Vagina (tissue), 2 donors: ENCODE measurements around the gene SLC2A9. TPM values are rescaled to one million over a fixed set of nuclear protein-coding genes. Genes with fewer than 3 reads are reported as not detected.

ENCODE experiments used
- DNase-seq, 2 donors: peaks; one replicate each; pipeline ENCODE4 v3.0.0-alpha.2; 2017; ENCODE audit errors: extremely low spot score in 2 of 2
- H3K27ac ChIP-seq: fragments of 200-600 bp; sonication (generic); one replicate; pipeline ENCODE4 v1.5.1; 2019
- H3K27me3 ChIP-seq: fragments of 200-600 bp; sonication (generic); one replicate; pipeline ENCODE4 v1.5.1; 2019
- H3K36me3 ChIP-seq, 2 donors: fragments of 200-600 bp; sonication (generic); one replicate each; pipeline ENCODE4 v1.5.1; 2017 to 2019
- H3K4me1 ChIP-seq: fragments of 200-600 bp; sonication (generic); one replicate; pipeline ENCODE4 v1.5.1; 2019
- H3K4me3 ChIP-seq, 2 donors: fragments of 200-600 bp; sonication (generic); 1 replicate in 1 of 2; 2 replicates in 1 of 2; pipeline ENCODE4 v1.5.1; 2016 to 2019
- H3K9me3 ChIP-seq: fragments of 200-600 bp; sonication (generic); one replicate; pipeline ENCODE4 v1.5.1; 2019
- POLR2A ChIP-seq, 2 donors: fragments of 450-650 bp; IDR thresholded peaks; one replicate each; pipeline ENCODE4 v1.6.1; 2017; ENCODE audit warnings: antibody characterized with exemption in 2 of 2, mild to moderate bottlenecking in 2 of 2, moderate library complexity in 2 of 2
- POLR2AphosphoS5 ChIP-seq, 2 donors: sonication (generic); formaldehyde crosslinking; IDR thresholded peaks; one replicate each; pipeline ENCODE4 v1.9.0; 2017; ENCODE audit warnings: antibody characterized with exemption in 2 of 2, mild to moderate bottlenecking in 2 of 2, low read depth in 1 of 2; ENCODE audit not compliant: insufficient read depth in 1 of 2
- intact Hi-C: fragments of 100-400 bp; cut with DNase I; formaldehyde crosslinking; loops from one replicate; pipeline ENCODE4 v1.15.1; 2023
- total RNA-seq: library from RNA; depleted of rRNA; stranded (reverse); fragments of >200 nt; gene quantifications from one replicate; pipeline ENCODE4 v1.2.3, GENCODE V29; 2016
- TF ChIP-seq, protein P1 (sequence below), 3 experiments: fragments of 450-650 bp in 2 of 3; fragments of 200-600 bp in 1 of 3; sonication (generic) in 1 of 3; IDR thresholded peaks; one replicate each; pipeline ENCODE4 v1.5.1; 2017 to 2019; ENCODE audit warnings: antibody characterized with exemption in 3 of 3, mild to moderate bottlenecking in 2 of 3, moderate library complexity in 2 of 3

The SLC2A9 gene
- total RNA-seq, 1 donor from 2014 or later, result 7.9 TPM

DNA sequence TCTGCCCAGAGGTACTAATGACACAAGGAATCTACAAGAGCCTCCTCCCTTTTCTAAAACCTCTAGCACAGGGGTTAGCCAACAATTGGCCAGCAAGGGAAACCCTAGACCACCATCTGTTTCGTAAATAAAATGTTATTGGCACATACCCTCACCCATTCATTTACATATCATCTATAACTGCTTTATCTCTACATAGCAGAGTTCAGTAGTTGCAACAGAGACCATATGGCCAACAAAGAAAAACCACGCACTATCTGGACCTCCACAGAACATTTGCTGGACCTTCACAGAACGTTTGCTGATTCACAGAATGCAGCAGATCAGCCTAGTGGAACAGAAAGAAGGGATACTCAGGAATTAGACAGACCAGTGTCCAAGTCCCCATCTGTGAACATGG is 9.4 kb downstream of the SLC2A9 start:
- no peak for DNase-seq
- Histone ChIP-seq H3K27ac (no peak overlapping the region), H3K36me3 (no peaks in the 10 kb centered on the region), H3K4me3 (no peak overlapping the region), H3K4me1 (peaks cover 18% of the 10 kb centered on the region), H3K27me3 (no peaks in the 10 kb centered on the region), H3K9me3 (no peaks in the 10 kb centered on the region)
- intact Hi-C loops, result loop anchor here (10.0 kb wide), 1 partner anchor 247 kb away; no protein-coding TSS in a partner anchor
- TF ChIP-seq POLR2AphosphoS5 (IDR thresholded peaks at IDR 0.05; ENCODE audit: insufficient read depth in 1 of 2, low read depth in 1 of 2), result no peak

DNA sequence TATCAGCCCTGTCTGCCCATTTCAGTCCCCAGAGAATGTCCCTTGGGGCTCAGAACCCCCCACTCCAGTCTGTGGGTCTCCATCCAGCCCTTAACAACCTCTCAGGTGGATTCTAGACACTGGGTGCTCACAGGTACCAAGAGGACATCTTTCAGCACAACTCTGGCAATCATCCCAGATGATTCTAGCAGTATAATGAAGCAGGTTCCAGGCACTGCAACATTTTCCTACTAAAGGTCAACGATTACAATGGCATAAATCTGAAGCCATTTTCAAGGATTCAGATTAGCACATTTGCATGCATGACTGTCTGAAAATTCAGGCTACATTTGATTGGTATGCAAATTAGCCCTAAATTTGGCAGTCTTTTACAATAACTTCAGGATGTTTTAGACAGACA is 10.0 kb downstream of the SLC2A9 start:
- no peak for DNase-seq
- H3K27ac ChIP-seq, result no peak overlapping the region
- intact Hi-C loops, result loop anchor here (10.0 kb wide), 1 partner anchor 246 kb away; no protein-coding TSS in a partner anchor
- H3K27me3 ChIP-seq, result no peaks in the 10 kb centered on the region
- peaks cover 24% of the 10 kb centered on the region for H3K4me1 ChIP-seq
- TF ChIP-seq POLR2A (IDR thresholded peaks at IDR 0.05) (no peak), POLR2AphosphoS5 (IDR thresholded peaks at IDR 0.05; ENCODE audit: insufficient read depth in 1 of 2, low read depth in 1 of 2) (no peak)
- TF ChIP-seq, protein P1, sequence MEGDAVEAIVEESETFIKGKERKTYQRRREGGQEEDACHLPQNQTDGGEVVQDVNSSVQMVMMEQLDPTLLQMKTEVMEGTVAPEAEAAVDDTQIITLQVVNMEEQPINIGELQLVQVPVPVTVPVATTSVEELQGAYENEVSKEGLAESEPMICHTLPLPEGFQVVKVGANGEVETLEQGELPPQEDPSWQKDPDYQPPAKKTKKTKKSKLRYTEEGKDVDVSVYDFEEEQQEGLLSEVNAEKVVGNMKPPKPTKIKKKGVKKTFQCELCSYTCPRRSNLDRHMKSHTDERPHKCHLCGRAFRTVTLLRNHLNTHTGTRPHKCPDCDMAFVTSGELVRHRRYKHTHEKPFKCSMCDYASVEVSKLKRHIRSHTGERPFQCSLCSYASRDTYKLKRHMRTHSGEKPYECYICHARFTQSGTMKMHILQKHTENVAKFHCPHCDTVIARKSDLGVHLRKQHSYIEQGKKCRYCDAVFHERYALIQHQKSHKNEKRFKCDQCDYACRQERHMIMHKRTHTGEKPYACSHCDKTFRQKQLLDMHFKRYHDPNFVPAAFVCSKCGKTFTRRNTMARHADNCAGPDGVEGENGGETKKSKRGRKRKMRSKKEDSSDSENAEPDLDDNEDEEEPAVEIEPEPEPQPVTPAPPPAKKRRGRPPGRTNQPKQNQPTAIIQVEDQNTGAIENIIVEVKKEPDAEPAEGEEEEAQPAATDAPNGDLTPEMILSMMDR (IDR thresholded peaks at IDR 0.05), result no peak
- no peaks in the 10 kb centered on the region for H3K9me3 ChIP-seq
- no peak overlapping the region for H3K4me3 ChIP-seq
- no peaks in the 10 kb centered on the region for H3K36me3 ChIP-seq

DNA sequence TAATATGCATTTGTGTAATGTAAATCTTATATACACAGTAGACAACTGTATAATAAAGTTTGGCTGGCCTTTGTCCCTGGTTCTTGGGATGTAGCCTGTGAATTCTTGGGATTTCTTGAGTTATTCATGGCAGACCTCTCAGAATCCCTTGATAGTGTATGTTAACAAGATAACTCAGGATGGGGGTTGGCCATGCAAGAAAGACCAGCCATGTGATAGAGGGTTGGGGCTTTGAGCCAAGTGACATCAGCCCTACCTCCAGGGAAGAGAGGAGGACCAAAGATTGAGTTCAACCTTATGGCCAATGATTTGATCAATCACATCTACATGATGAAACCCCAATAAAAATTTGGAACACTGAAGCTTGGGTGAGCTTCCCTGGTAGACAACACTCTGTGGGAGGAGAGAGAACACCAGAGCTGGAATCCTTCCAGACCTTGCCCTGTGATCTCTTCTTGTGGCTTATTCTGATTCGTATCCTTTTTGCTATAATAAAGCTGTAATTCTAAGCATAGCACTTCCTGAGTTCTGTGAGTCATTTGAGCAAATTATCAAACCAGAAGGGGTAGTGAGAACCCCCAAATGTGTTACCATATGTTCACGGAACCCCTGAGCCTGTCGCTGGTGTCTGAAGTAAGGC is 11.3 kb downstream of the SLC2A9 start:
- intact Hi-C loops, result loop anchor here (10.0 kb wide), 1 partner anchor 245 kb away; no protein-coding TSS in a partner anchor

DNA sequence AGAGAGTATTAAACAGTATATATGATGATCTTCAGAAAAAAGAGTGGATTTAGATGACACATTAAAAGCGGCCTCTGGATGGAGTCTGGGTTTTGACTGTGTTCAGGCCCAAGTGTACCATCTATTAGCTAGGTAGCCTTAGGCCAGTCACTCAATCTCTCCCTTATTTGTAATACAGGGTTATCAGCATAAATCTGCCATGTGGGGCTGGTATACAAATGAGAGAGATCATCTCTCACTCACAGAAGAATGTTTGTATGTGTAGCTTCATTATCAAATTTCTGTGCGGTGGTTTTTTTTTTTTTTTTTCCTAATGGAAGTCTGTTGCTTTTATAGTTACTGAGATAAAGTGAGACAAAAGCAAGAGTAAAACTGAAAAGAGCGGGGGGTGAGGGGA is 12.7 kb downstream of the SLC2A9 start:
- peaks cover 37% of the 10 kb centered on the region for H3K4me1 ChIP-seq
- no peaks in the 10 kb centered on the region for H3K27me3 ChIP-seq
- no peaks in the 10 kb centered on the region for H3K36me3 ChIP-seq
- no peaks in the 10 kb centered on the region for H3K9me3 ChIP-seq
- DNase-seq, result no peak
- H3K4me3 ChIP-seq, result no peak overlapping the region
- H3K27ac ChIP-seq, result peak overlapping the region; percentile 22
- intact Hi-C loops, result no loop called here
- TF ChIP-seq POLR2AphosphoS5 (IDR thresholded peaks at IDR 0.05; ENCODE audit: insufficient read depth in 1 of 2, low read depth in 1 of 2) (no peak), POLR2A (IDR thresholded peaks at IDR 0.05) (no peak)
- TF ChIP-seq, protein P1 (IDR thresholded peaks at IDR 0.05), result no peak

More for the DNA sequence above, 11.3 kb downstream of the SLC2A9 start:
- Histone ChIP-seq H3K4me3 (no peak overlapping the region), H3K36me3 (no peaks in the 10 kb centered on the region), H3K9me3 (no peaks in the 10 kb centered on the region), H3K4me1 (peaks cover 37% of the 10 kb centered on the region), H3K27me3 (no peaks in the 10 kb centered on the region), H3K27ac (no peak overlapping the region)
- TF ChIP-seq POLR2AphosphoS5 (IDR thresholded peaks at IDR 0.05; ENCODE audit: insufficient read depth in 1 of 2, low read depth in 1 of 2) (no peak), POLR2A (IDR thresholded peaks at IDR 0.05) (no peak)
- TF ChIP-seq, protein P1 (IDR thresholded peaks at IDR 0.05), result no peak
- DNase-seq, result no peak

DNA sequence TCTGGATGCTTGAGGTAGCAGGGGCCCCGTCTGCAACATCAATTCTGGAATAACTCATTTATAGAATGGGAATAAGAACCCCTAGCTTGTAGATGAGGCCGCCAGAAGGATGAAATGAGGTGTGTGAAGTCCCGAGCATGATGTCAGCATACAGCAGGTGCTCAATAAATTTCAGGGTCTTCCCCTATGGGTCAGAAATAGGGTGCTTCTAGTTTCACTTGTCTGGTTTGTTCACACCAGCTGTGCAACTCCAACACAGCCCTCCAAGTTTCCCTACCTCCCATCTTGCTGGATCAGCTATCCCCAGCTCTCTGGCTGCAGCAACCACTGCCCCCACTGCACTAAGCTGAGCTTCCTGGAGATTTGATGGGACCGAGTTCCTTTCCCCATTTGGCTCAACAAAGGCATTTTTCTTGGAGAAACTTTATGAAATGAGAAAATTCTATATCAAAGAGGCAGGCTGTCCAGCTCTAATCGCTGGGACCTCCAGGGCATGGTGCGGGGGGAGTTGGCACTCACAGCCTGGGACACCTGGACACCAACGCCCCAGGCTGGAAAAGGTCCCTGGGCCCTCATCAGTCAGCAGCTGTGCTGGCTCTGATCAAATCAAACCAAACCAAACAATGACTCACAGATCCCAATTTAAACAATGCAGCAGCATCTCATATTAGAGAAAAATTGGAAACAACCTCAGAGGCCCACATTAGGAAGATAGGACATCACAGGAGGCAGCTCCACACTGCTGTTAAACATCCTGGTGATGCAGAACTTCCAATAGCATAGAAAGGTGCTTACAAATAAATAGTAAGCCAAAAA is 13.3 kb downstream of the SLC2A9 start:
- H3K36me3 ChIP-seq, result no peaks in the 10 kb centered on the region
- no peaks in the 10 kb centered on the region for H3K27me3 ChIP-seq
- no peaks in the 10 kb centered on the region for H3K9me3 ChIP-seq
- intact Hi-C loops, result no loop called here
- H3K4me3 ChIP-seq, result no peak overlapping the region
- H3K27ac ChIP-seq, result peak overlapping the region; percentile 22
- DNase-seq, result no peak
- TF ChIP-seq, protein P1 (IDR thresholded peaks at IDR 0.05), result no peak
- TF ChIP-seq POLR2AphosphoS5 (IDR thresholded peaks at IDR 0.05; ENCODE audit: insufficient read depth in 1 of 2, low read depth in 1 of 2), result no peak
- no peak for TF ChIP-seq POLR2A (IDR thresholded peaks at IDR 0.05)
- H3K4me1 ChIP-seq, result peaks cover 37% of the 10 kb centered on the region
